K562 (cell line): ENCODE measurements around the gene MUC5B. TPM values are rescaled to one million over a fixed set of nuclear protein-coding genes. Genes with fewer than 3 reads are reported as not detected.
A peak's percentile ranks its signal among the peaks of the same experiment; 100 is the strongest.

ENCODE experiments used
- CTBP1 ChIP-seq: fragments of 450-650 bp; IDR thresholded peaks from 2 replicates; pipeline ENCODE4 v1.6.1; 2016; ENCODE audit warnings: borderline replicate concordance
- DPF2 ChIP-seq: fragments of 450-650 bp; IDR thresholded peaks from 2 replicates; pipeline ENCODE4 v1.6.1; 2016
- EHMT2 ChIP-seq: fragments of 450-650 bp; IDR thresholded peaks from 2 replicates; pipeline ENCODE4 v1.6.1; 2018; ENCODE audit warnings: antibody characterized with exemption
- ELF4 ChIP-seq: fragments of 450-650 bp; formaldehyde crosslinking; IDR thresholded peaks from 2 replicates; pipeline ENCODE4 v1.4.0; 2022; ENCODE audit warnings: missing genetic modification characterization
- EP400 ChIP-seq: fragments of 450-650 bp; IDR thresholded peaks from 2 replicates; pipeline ENCODE4 v1.6.1; 2017; ENCODE audit warnings: antibody characterized with exemption, mild to moderate bottlenecking, moderate library complexity
- KDM5B ChIP-seq: fragments of 200-600 bp; sonication (generic); IDR thresholded peaks from 2 replicates; pipeline ENCODE4 v1.6.1; 2012; ENCODE audit warnings: low read depth, mild to moderate bottlenecking, moderate library complexity, low read length, control low read depth, inconsistent platforms; ENCODE audit not compliant: insufficient replicate concordance
- L3MBTL2 ChIP-seq: fragments of 450-650 bp; IDR thresholded peaks from 2 replicates; pipeline ENCODE4 v1.6.1; 2016; ENCODE audit warnings: mild to moderate bottlenecking, moderate library complexity
- MNT ChIP-seq, 2 experiments: fragments of 450-650 bp; conservative IDR thresholded peaks; 2 replicates each; pipeline ENCODE4 v1.6.1; 2017; ENCODE audit warnings: mild to moderate bottlenecking in 2 of 2, moderate library complexity in 2 of 2
- MTA3 ChIP-seq: fragments of 450-650 bp; formaldehyde crosslinking; IDR thresholded peaks from 2 replicates; pipeline ENCODE4 v1.6.1; 2017; ENCODE audit warnings: mild to moderate bottlenecking, borderline replicate concordance
- NFIX ChIP-seq: fragments of 250-450 bp; sonication (Bioruptor Pico); IDR thresholded peaks from 2 replicates; pipeline ENCODE4 v1.4.0; 2020; ENCODE audit warnings: low read depth, mild to moderate bottlenecking, moderate library complexity
- PKNOX1 ChIP-seq: fragments of 450-650 bp; IDR thresholded peaks from 2 replicates; pipeline ENCODE4 v1.6.1; 2016
- POLR2A ChIP-seq: fragments of 450-650 bp; conservative IDR thresholded peaks from 2 replicates; pipeline ENCODE4 v1.6.1; 2016
- POLR2B ChIP-seq: fragments of 450-650 bp; IDR thresholded peaks from 2 replicates; pipeline ENCODE4 v1.6.1; 2018; ENCODE audit warnings: low read depth; ENCODE audit not compliant: partially characterized antibody
- SMARCC2 ChIP-seq: fragments of 450-650 bp; IDR thresholded peaks from 2 replicates; pipeline ENCODE4 v1.6.1; 2017; ENCODE audit warnings: antibody characterized with exemption, moderate library complexity, mild to moderate bottlenecking, low read depth
- SUPT5H ChIP-seq: fragments of 450-650 bp; IDR thresholded peaks from 2 replicates; pipeline ENCODE4 v1.6.1; 2016
- TOE1 ChIP-seq, 2 experiments: fragments of 450-650 bp in 1 of 2; sonication (generic) in 1 of 2; formaldehyde crosslinking in 1 of 2; IDR thresholded peaks; 2 replicates each; pipeline versions ENCODE4 v1.7.1 to v1.8.0; 2016 to 2022; ENCODE audit warnings: borderline replicate concordance in 2 of 2, mild to moderate bottlenecking in 2 of 2, antibody characterized with exemption in 1 of 2, inconsistent platforms in 1 of 2, low read depth in 1 of 2, missing genetic modification reagents in 1 of 2, moderate library complexity in 1 of 2
- USF1 ChIP-seq: sonication (generic); formaldehyde crosslinking; IDR thresholded peaks from 2 replicates; pipeline ENCODE4 v1.9.0; 2022; ENCODE audit warnings: mild to moderate bottlenecking, missing genetic modification reagents
- ZBTB33 ChIP-seq: sonication (generic); formaldehyde crosslinking; IDR thresholded peaks from 2 replicates; pipeline ENCODE4 v1.8.1; 2023; ENCODE audit warnings: mild to moderate bottlenecking, missing genetic modification reagents
- polyA plus RNA-seq, 8 experiments: library from polyadenylated mRNA; depleted of rRNA in 4 of 8; stranded (reverse) in 5 of 8; unstranded in 3 of 8; fragments of >200 nt; fragmentation: Nextera tagmentation in 2 of 8; fragmentation: Illumina TruSeq in 1 of 8; extraction: Ambion mirVana in 2 of 8; extraction: Trizol in 1 of 8; gene quantifications; 2 replicates each; pipeline versions ENCODE4 v1.2.1 to v1.2.3, GENCODE V29; 2011 to 2014; ENCODE audit warnings: inconsistent platforms in 1 of 8, missing spikeins in 1 of 8
- total RNA-seq, 7 experiments: library from RNA; depleted of rRNA in 6 of 7; stranded (reverse); fragments of >200 nt in 6 of 7; fragmentation: Illumina TruSeq in 2 of 7; extraction: Trizol in 2 of 7; gene quantifications; 2 replicates each; pipeline versions ENCODE4 v1.2.1 to v1.2.3, GENCODE V29; 2011 to 2021; ENCODE audit warnings: low replicate concordance in 1 of 7

MUC5B gene
- total and polyA plus RNA-seq, 9 of the 15 experiments (the other 6 are each of a cell fraction or from before 2014, with no cell fraction given), result 0.04 to 0.95 TPM; not detected in 7

- TF ChIP-seq MNT (conservative IDR thresholded peaks at IDR 0.05), result peak; percentile 87 to 92; a peak in 3 of 4 replicates
- TF ChIP-seq L3MBTL2, result peak; percentile 71
- peak; percentile 30; the same call in 1 of the 2 replicates for TF ChIP-seq MTA3
- TF ChIP-seq CTBP1, result peak; percentile 23; the same call in 1 of the 2 replicates
- TF ChIP-seq USF1 (CRISPR knock-in tag), result peak; percentile 97
- peak; percentile 86 for TF ChIP-seq POLR2A
- peak; percentile 77 for TF ChIP-seq PKNOX1
- TF ChIP-seq EHMT2, result no peak
- TF ChIP-seq DPF2, result no peak; the same call in 1 of the 2 replicates
- TF ChIP-seq KDM5B, result peak; percentile 77
- TF ChIP-seq EP400, result no peak; the same call in 1 of the 2 replicates
- TF ChIP-seq TOE1 (IDR thresholded peaks at IDR 0.05; ENCODE audit: borderline replicate concordance), result 0 out of 2 replicates have a peak, but pooled peaks have one; percentile 28
- TF ChIP-seq TOE1 (CRISPR knock-in tag; IDR thresholded peaks at IDR 0.05; ENCODE audit: borderline replicate concordance, low read depth), result no peak
- peak; percentile 75 for TF ChIP-seq SUPT5H
- peak; percentile 63; the same call in 1 of the 2 replicates for TF ChIP-seq ZBTB33
- TF ChIP-seq POLR2B, result peak; percentile 61
- no peak for TF ChIP-seq ELF4
- no peak for TF ChIP-seq NFIX (CRISPR knock-in tag)
- TF ChIP-seq SMARCC2, result no peak
Observed at GRCh38 chr11:1262172-1263006, 39.5 kb downstream of the MUC5B start (continued).
